Measurements from ENCODE around the gene KLHL35. TPM values are rescaled to one million over a fixed set of nuclear protein-coding genes. Genes with fewer than 3 reads are reported as not detected.

The KLHL35 gene
- total RNA-seq, 4 donors from 2014 or later = 0.97 to 5.1 (median 2.1) TPM

DNA sequence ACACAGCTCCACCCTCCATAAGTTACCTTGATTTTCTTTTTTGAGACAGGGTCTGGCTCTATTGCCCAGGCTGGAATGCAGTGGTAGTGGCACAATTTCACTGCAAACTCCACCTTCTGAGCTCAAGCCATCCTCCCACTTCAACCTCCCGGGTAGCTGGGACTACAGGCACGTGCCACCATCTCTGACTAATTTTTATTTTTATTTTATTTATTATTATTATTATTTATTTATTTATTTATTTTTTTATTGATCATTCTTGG lies 24.1 kb downstream of the KLHL35 start:
- H3K27me3 ChIP-seq = no peaks in the 10 kb centered on the region
- no peaks in the 10 kb centered on the region for H3K9me3 ChIP-seq
- WGBS = 89% methylated on average over 2 of the region's 2 CpGs
- H3K36me3 ChIP-seq = peaks cover 63% of the 10 kb centered on the region
- no peak for DNase-seq (ENCODE audit: low spot score in 2 of 2)
- H3K4me3 ChIP-seq = no peak overlapping the region
- H3K4me1 ChIP-seq = peaks cover 3% of the 10 kb centered on the region
- no peak overlapping the region for H3K27ac ChIP-seq
- no peak for TF ChIP-seq EP300 (IDR thresholded peaks at IDR 0.05)
- TF ChIP-seq POLR2A (IDR thresholded peaks at IDR 0.05) = no peak
- TF ChIP-seq, protein P1, sequence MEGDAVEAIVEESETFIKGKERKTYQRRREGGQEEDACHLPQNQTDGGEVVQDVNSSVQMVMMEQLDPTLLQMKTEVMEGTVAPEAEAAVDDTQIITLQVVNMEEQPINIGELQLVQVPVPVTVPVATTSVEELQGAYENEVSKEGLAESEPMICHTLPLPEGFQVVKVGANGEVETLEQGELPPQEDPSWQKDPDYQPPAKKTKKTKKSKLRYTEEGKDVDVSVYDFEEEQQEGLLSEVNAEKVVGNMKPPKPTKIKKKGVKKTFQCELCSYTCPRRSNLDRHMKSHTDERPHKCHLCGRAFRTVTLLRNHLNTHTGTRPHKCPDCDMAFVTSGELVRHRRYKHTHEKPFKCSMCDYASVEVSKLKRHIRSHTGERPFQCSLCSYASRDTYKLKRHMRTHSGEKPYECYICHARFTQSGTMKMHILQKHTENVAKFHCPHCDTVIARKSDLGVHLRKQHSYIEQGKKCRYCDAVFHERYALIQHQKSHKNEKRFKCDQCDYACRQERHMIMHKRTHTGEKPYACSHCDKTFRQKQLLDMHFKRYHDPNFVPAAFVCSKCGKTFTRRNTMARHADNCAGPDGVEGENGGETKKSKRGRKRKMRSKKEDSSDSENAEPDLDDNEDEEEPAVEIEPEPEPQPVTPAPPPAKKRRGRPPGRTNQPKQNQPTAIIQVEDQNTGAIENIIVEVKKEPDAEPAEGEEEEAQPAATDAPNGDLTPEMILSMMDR (IDR thresholded peaks at IDR 0.05) = no peak
- TF ChIP-seq POLR2AphosphoS5 (IDR thresholded peaks at IDR 0.05) = no peak

DNA sequence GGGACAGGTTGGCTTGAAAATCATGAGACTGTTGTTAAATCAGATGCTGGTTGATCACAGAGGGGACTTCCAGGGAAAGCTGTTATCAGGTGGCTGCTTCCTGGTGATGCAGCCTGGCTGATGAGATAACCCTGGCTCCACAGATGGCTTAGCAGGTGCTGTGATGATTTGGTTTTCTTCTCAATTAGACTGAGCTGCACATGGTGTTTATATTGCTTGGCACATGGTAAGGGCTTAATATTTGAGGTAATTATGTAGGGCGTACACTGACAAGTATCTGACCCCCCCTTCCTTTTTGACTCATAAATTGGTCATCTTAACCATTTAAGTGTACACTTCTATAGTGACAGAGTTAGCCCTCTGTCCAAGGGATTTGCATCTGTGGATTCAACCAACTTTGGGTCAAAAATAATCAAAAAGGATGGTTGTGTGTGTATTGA lies 26.6 kb downstream of the KLHL35 start:
- TF ChIP-seq, protein P1 (IDR thresholded peaks at IDR 0.05) = no peak
- TF ChIP-seq POLR2A (IDR thresholded peaks at IDR 0.05) (no peak), EP300 (IDR thresholded peaks at IDR 0.05) (no peak), POLR2AphosphoS5 (IDR thresholded peaks at IDR 0.05) (no peak)
- DNase-seq (ENCODE audit: low spot score in 2 of 2) = no peak
- 17% methylated on average over 1 of the region's 1 CpG for WGBS
- Histone ChIP-seq H3K27me3 (no peaks in the 10 kb centered on the region), H3K9me3 (no peaks in the 10 kb centered on the region), H3K36me3 (peaks cover 67% of the 10 kb centered on the region), H3K4me1 (peaks cover 19% of the 10 kb centered on the region), H3K4me3 (no peak overlapping the region), H3K27ac (no peak overlapping the region)

DNA sequence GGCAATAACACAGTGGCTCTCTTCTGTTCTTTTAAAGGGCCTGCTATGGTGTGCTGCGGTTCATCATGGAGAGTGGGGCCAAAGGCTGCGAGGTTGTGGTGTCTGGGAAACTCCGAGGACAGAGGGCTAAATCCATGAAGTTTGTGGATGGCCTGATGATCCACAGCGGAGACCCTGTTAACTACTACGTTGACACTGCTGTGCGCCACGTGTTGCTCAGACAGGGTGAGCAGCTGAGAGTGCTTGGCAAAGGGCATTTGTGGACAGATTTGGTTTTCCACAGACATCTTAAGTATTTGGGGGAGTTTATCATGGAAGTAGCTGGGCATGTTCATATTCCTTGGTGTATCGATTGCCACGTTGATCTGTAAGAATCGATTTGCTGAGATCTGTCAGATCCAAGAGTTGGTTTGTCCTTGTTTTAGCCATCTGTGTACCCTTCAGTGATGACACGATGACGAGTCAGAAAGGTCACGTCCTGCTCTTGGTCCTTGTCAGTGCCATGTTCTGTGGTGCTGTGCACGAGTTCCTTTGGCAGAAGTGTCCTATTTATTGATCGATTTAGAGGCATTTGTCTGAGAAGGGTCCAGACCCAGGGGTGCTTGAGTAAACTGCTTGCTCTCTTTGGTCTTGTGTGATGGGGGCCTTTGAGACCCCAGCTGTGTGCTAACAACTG lies 28.9 kb downstream of the KLHL35 start:
- Histone ChIP-seq H3K9me3 (no peaks in the 10 kb centered on the region), H3K36me3 (peaks cover 66% of the 10 kb centered on the region), H3K4me3 (no peak overlapping the region), H3K4me1 (peaks cover 33% of the 10 kb centered on the region), H3K27ac (no peak overlapping the region), H3K27me3 (no peaks in the 10 kb centered on the region)
- TF ChIP-seq POLR2AphosphoS5 (IDR thresholded peaks at IDR 0.05) (no peak), POLR2A (IDR thresholded peaks at IDR 0.05) (no peak), EP300 (IDR thresholded peaks at IDR 0.05) (no peak)
- TF ChIP-seq, protein P1 (IDR thresholded peaks at IDR 0.05) = no peak
- WGBS = 80% methylated on average over 15 of the region's 15 CpGs
- DNase-seq (ENCODE audit: low spot score in 2 of 2) = no peak

DNA sequence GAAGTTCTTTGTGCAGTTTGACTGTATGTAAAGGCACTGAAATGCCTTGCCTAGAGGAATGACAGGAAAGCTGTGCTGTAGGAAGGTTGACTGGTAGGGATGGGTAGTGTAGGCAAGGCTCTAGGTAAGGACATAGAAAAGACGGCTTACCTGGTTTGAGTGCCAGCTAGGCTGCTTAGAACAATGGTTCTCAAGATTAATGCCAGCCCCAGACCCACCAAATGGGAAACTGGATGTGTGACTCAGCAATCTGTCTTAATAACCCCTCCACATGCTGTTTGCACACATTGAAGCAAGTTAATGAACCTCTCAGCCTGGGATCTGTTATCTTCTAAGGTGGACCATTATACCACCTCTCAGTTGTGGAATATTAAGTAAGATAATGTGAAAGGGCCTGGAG lies 30.0 kb downstream of the KLHL35 start:
- Histone ChIP-seq H3K4me1 (peaks cover 33% of the 10 kb centered on the region), H3K4me3 (no peak overlapping the region), H3K36me3 (peaks cover 62% of the 10 kb centered on the region), H3K27me3 (no peaks in the 10 kb centered on the region), H3K27ac (no peak overlapping the region), H3K9me3 (no peaks in the 10 kb centered on the region)
- TF ChIP-seq POLR2A (IDR thresholded peaks at IDR 0.05) (no peak), POLR2AphosphoS5 (IDR thresholded peaks at IDR 0.05) (no peak), EP300 (IDR thresholded peaks at IDR 0.05) (no peak)
- TF ChIP-seq, protein P1 (IDR thresholded peaks at IDR 0.05) = no peak
- DNase-seq (ENCODE audit: low spot score in 2 of 2) = no peak
- WGBS = 64% methylated on average over 1 of the region's 1 CpG

DNA sequence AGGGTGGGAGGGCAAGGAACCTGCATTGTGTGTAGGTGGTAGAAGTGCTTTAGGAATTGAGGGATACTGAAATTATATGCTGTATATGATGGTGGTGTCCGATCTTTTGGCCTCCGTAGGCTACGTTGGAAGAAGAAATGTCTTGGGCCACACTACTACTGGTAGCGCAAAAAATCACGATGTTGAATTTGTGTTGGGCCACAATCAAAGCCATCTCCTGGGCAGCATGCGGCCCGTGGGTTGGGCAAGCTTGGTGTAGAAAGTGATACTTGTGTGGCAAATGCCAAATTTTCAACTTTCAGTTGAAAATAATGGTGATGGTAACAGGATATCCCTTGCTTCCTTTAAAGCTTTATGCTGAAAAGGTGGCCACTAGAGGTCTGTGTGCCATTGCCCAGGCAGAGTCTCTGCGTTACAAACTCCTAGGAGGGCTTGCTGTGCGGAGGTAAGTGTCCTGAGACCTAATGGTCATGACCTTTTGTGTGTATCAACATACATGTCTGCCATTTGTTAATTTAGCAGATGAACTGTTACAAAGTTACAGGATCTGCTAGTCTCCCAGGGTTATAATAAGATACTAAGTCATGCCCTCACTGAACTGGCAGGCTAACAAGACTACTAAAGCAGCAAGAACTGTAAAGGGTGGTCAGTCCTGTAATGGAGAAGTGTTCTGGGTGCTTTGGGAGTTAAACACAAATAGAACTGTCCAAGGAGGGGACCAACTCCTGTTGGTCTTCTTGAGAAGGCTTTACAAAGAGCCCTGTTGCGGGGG lies 30.8 kb downstream of the KLHL35 start:
- TF ChIP-seq EP300 (IDR thresholded peaks at IDR 0.05) = no peak
- TF ChIP-seq, protein P1 (IDR thresholded peaks at IDR 0.05) = no peak
- Histone ChIP-seq H3K4me3 (no peak overlapping the region), H3K27ac (no peak overlapping the region), H3K27me3 (no peaks in the 10 kb centered on the region), H3K9me3 (no peaks in the 10 kb centered on the region), H3K4me1 (peaks cover 33% of the 10 kb centered on the region), H3K36me3 (peaks cover 59% of the 10 kb centered on the region)
- DNase-seq (ENCODE audit: low spot score in 2 of 2) = no peak
- 84% methylated on average over 10 of the region's 10 CpGs for WGBS
